Heart left ventricle (tissue), 13 donors: ENCODE results near the gene CAPS2.

Source experiments
- CTCF ChIP-seq, 12 donors: fragments of 200-600 bp; sonication (generic) in 4 of 12; IDR thresholded peaks; one replicate each; pipeline versions ENCODE4 v1.5.0 to v1.8.0; 2018 to 2022; ENCODE audit warnings: antibody characterized with exemption in 12 of 12, mild to moderate bottlenecking in 5 of 12
- POLR2A ChIP-seq, 2 donors: fragments of 450-650 bp; IDR thresholded peaks; one replicate each; pipeline ENCODE4 v1.6.1; 2017; ENCODE audit warnings: antibody characterized with exemption in 2 of 2, mild to moderate bottlenecking in 2 of 2, moderate library complexity in 2 of 2
- donor health status: ischemic (EF 13 %, LVEDD 7.1; RV severe dilation, severe dysfunction).
- donor health status: DM: no; HTN: yes; CAD: no.
- donor health status: DM: no; HTN: no; CAD: no.
- donor health status: ischemic (EF 25% LVEDD 6.9; RV normal size, moderate dysfunction).
- donor health status: ischemic (EF 25% LVEDD 5.7; RV mildly dilated, moderate dysfunction).
- donor health status: ischemic (EF 35%, LVEDD 5.7; RV mildly dilated, moderate dysfunction).
- donor health status: nonischemic (EF 11% LVEDD 7.7; RV severe dilation, severe dysfunction).
- donor health status: DM: yes; HTN: yes; CAD: no.
- donor health status: PGD.
- donor health status: ischemic (EF 29% LVEDD 5.4; RV normal size, mild dysfunction).
- donor health status: nonischemic (EF 23%, LVEDD 6.1; RV moderate dilation, normal function).

DNA sequence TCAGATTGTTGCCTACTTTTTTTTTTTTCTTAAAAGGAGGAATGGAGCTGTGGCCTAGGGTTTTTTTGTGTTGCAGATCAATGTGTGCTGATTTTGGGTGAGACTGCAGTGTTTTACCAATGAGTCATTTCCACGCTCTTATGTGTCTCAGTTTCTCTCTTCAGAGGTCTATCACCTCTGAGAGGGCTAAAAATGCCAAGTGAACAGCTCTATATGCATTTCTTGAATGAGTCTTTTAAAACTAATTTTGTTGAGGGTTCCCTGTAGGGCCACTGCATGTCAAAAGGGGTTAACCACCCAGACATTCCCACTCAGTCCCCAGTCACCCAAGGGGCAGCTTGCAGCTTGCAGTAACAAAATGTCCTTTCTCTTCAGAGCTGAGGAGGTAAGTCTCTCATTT, 36.5 kb upstream of the CAPS2 start:
- TF ChIP-seq CTCF (IDR thresholded peaks at IDR 0.05) (no peak), POLR2A (IDR thresholded peaks at IDR 0.05) (no peak)
